Stimulated activated CD4-positive, alpha-beta T cell treated with anti-CD3 and anti-CD28 coated beads, Interleukin-4, amount 100 ng/mL, for 4 hours (primary cell): ENCODE measurements around the gene KDM3A.

ENCODE experiments used
- DNase-seq, 2 experiments: peaks; one replicate each; pipeline ENCODE4 v3.0.0-alpha.2; 2020

KDM3A gene

GRCh38 chr2:86440631-86441391 lies at the start of gene KDM3A:
TSS of gene KDM3A (plus strand) at chr2:86441371. CDS start at chr2:86442048, 677 bp downstream.
- DNase-seq, result peak; percentile 98 to 100

GRCh38 chr2:86392873-86393518 lies 48.2 kb upstream of the KDM3A start:
- DNase-seq, result no peak

GRCh38 chr2:86393521-86394491 lies 47.4 kb upstream of the KDM3A start:
- DNase-seq, result no peak

GRCh38 chr2:86396291-86396785 lies 44.8 kb upstream of the KDM3A start:
- no peak for DNase-seq

- no peak for DNase-seq
Measured at GRCh38 chr2:86397986-86398385, 43.2 kb upstream of the KDM3A start.

GRCh38 chr2:86398500-86399474 lies 42.4 kb upstream of the KDM3A start:
- no peak for DNase-seq

GRCh38 chr2:86400321-86400720 lies 40.9 kb upstream of the KDM3A start:
- DNase-seq, result no peak

- DNase-seq, result no peak
Measured at GRCh38 chr2:86410581-86410980, 30.6 kb upstream of the KDM3A start.

- DNase-seq, result no peak
Measured at GRCh38 chr2:86411396-86411795, 29.8 kb upstream of the KDM3A start.

GRCh38 chr2:86412007-86412406 lies 29.2 kb upstream of the KDM3A start:
- DNase-seq, result no peak

GRCh38 chr2:86413296-86414094 lies 27.7 kb upstream of the KDM3A start:
- no peak for DNase-seq

GRCh38 chr2:86414996-86415395 lies 26.2 kb upstream of the KDM3A start:
- DNase-seq, result no peak

- no peak for DNase-seq
Measured at GRCh38 chr2:86416146-86416545, 25.0 kb upstream of the KDM3A start.

GRCh38 chr2:86417961-86418360 lies 23.2 kb upstream of the KDM3A start:
- no peak for DNase-seq

GRCh38 chr2:86420913-86421312 lies 20.3 kb upstream of the KDM3A start:
- no peak for DNase-seq

- no peak for DNase-seq
Measured at GRCh38 chr2:86426271-86426670, 14.9 kb upstream of the KDM3A start.

- no peak for DNase-seq
Measured at GRCh38 chr2:86429335-86429734, 11.8 kb upstream of the KDM3A start.

GRCh38 chr2:86430368-86430767 lies 10.8 kb upstream of the KDM3A start:
- no peak for DNase-seq

GRCh38 chr2:86433137-86433536 lies 8.0 kb upstream of the KDM3A start:
- no peak for DNase-seq

- no peak for DNase-seq
Measured at GRCh38 chr2:86434290-86434689, 6.9 kb upstream of the KDM3A start.

GRCh38 chr2:86435531-86435930 lies 5.6 kb upstream of the KDM3A start:
- no peak for DNase-seq
